ENCODE measurements around the gene SUSD1.

- TF ChIP-seq POLR2A (IDR thresholded peaks at IDR 0.05): no peak
- no peak for TF ChIP-seq CTCF (IDR thresholded peaks at IDR 0.05)
These were observed 80.0 kb downstream of the SUSD1 start for GRCh38 chr9:112094948-112095681.
